Measurements from ENCODE around the gene KRTAP10-5.

DNA sequence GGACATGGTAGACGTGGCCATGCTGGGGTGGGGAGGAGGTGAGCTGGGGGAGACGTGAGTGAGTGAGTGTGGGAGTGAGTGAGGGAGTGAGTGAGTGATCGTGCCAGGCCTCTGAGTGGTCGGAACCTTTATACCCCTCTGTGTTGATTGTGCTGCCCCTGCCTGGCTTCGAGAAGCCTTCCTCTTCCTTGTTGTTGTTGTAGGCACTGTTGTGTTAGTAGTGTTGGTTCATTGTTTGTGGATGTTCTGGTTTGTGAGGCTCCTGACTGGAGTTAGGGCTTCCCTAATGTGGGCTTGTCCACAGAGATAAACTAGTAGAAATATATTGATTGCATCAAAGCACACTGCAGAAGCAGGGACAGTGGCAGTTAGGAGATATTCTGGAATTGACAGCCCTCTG is 21.7 kb downstream of the KRTAP10-5 start, which contains the start of gene KRTAP10-3:
- TF ChIP-seq, protein P1, sequence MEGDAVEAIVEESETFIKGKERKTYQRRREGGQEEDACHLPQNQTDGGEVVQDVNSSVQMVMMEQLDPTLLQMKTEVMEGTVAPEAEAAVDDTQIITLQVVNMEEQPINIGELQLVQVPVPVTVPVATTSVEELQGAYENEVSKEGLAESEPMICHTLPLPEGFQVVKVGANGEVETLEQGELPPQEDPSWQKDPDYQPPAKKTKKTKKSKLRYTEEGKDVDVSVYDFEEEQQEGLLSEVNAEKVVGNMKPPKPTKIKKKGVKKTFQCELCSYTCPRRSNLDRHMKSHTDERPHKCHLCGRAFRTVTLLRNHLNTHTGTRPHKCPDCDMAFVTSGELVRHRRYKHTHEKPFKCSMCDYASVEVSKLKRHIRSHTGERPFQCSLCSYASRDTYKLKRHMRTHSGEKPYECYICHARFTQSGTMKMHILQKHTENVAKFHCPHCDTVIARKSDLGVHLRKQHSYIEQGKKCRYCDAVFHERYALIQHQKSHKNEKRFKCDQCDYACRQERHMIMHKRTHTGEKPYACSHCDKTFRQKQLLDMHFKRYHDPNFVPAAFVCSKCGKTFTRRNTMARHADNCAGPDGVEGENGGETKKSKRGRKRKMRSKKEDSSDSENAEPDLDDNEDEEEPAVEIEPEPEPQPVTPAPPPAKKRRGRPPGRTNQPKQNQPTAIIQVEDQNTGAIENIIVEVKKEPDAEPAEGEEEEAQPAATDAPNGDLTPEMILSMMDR (IDR thresholded peaks at IDR 0.05; ENCODE audit: insufficient read depth, low read depth, low read length) = no peak
- TF ChIP-seq EZH2 (IDR thresholded peaks at IDR 0.05; ENCODE audit: insufficient read depth, low read length) = no peak
